ENCODE measurements around the gene MRRF.

GRCh38 chr9:122217640-122218039, 47.0 kb upstream of the MRRF start:
- TF ChIP-seq POLR2A (IDR thresholded peaks at IDR 0.05; ENCODE audit: low read depth, low read length) (no peak), CTCF (conservative IDR thresholded peaks at IDR 0.05; ENCODE audit: low read depth, low read length) (no peak), BHLHE40 (IDR thresholded peaks at IDR 0.05; ENCODE audit: low read depth, low read length) (no peak), ELK1 (IDR thresholded peaks at IDR 0.05; ENCODE audit: borderline replicate concordance, low read depth, low read length) (no peak), RFX5 (IDR thresholded peaks at IDR 0.05; ENCODE audit: low read depth, low read length) (no peak), RAD21 (IDR thresholded peaks at IDR 0.05; ENCODE audit: low read length) (no peak), CEBPB (IDR thresholded peaks at IDR 0.05; ENCODE audit: low read depth, low read length) (no peak), RCOR1 (IDR thresholded peaks at IDR 0.05; ENCODE audit: insufficient replicate concordance, low read length) (no peak), MXI1 (IDR thresholded peaks at IDR 0.05; ENCODE audit: borderline replicate concordance, low read depth, low read length) (no peak), SMC3 (IDR thresholded peaks at IDR 0.05; ENCODE audit: low read depth, low read length) (no peak), FOS (IDR thresholded peaks at IDR 0.05; ENCODE audit: low read depth, low read length) (no peak)

All from IMR-90 (cell line).